GM23338 (cell line): Measurements from ENCODE around the gene MINDY4. TPM values are rescaled to one million over a fixed set of nuclear protein-coding genes. Genes with fewer than 3 reads are reported as not detected.

Experiments used
- ATAC-seq: fragments of 200-7000 bp; cut with Tn5 transposase; 3 replicates; pipeline ENCODE4 v1.9.1; 2020
- DNase-seq: peaks from one replicate; pipeline ENCODE4 v3.0.0-alpha.2; 2015; ENCODE audit warnings: low spot score
- H2AFZ ChIP-seq: fragments of 200-600 bp; sonication (generic); 2 replicates; pipeline ENCODE4 v1.8.0; 2016; ENCODE audit warnings: antibody characterized with exemption, mild to moderate bottlenecking, moderate library complexity
- H3F3A ChIP-seq: fragments of 200-600 bp; sonication (generic); replicated peaks from 2 replicates; pipeline ENCODE4 v1.8.0; 2017; ENCODE audit warnings: antibody characterized with exemption, mixed run types, low read depth
- H3K27ac ChIP-seq: fragments of 200-600 bp; sonication (generic); 2 replicates; pipeline ENCODE4 v1.6.1; 2016; ENCODE audit warnings: low read depth
- H3K27me3 ChIP-seq: fragments of 200-600 bp; sonication (generic); 2 replicates; pipeline ENCODE4 v1.8.0; 2016; ENCODE audit warnings: mild to moderate bottlenecking, mixed run types, moderate library complexity; ENCODE audit not compliant: insufficient read depth
- H3K36me3 ChIP-seq: fragments of 200-600 bp; sonication (generic); 2 replicates; pipeline ENCODE4 v1.8.0; 2016; ENCODE audit warnings: mild to moderate bottlenecking; ENCODE audit not compliant: insufficient read depth
- H3K4me1 ChIP-seq: fragments of 200-600 bp; sonication (generic); 2 replicates; pipeline ENCODE4 v1.8.0; 2016; ENCODE audit warnings: mild to moderate bottlenecking, moderate library complexity; ENCODE audit not compliant: insufficient read depth
- H3K4me2 ChIP-seq: fragments of 200-600 bp; sonication (generic); 2 replicates; pipeline ENCODE4 v1.7.1; 2017; ENCODE audit warnings: mixed run types
- H3K4me3 ChIP-seq: fragments of 200-600 bp; sonication (generic); 2 replicates; pipeline ENCODE4 v1.6.1; 2016; ENCODE audit warnings: mixed run types
- H3K79me2 ChIP-seq: fragments of 200-600 bp; sonication (generic); replicated peaks from 2 replicates; pipeline ENCODE4 v1.8.0; 2017; ENCODE audit warnings: mild to moderate bottlenecking; ENCODE audit not compliant: insufficient read depth
- H3K9me2 ChIP-seq: fragments of 200-600 bp; sonication (generic); 2 replicates; pipeline ENCODE4 v1.8.0; 2017; ENCODE audit not compliant: insufficient read depth
- H4K20me1 ChIP-seq: fragments of 200-600 bp; sonication (generic); replicated peaks from 2 replicates; pipeline ENCODE4 v1.8.0; 2017; ENCODE audit warnings: mild to moderate bottlenecking; ENCODE audit not compliant: insufficient read depth
- H3K27ac Mint-ChIP-seq: 2 replicates; pipeline ENCODE4 v1.8.0; 2020; ENCODE audit warnings: inconsistent platforms, mild to moderate bottlenecking, moderate library complexity, mixed read lengths
- H3K27me3 Mint-ChIP-seq: 3 replicates; pipeline ENCODE4 v1.8.0; 2022; ENCODE audit warnings: low read depth, mild to moderate bottlenecking, moderate library complexity, mixed read lengths, inconsistent platforms; ENCODE audit not compliant: insufficient read depth, poor library complexity
- H3K36me3 Mint-ChIP-seq: 3 replicates; pipeline ENCODE4 v1.8.0; 2021; ENCODE audit warnings: low read depth, mild to moderate bottlenecking, inconsistent platforms, moderate library complexity, mixed read lengths
- H3K4me1 Mint-ChIP-seq: 3 replicates; pipeline ENCODE4 v1.8.0; 2020; ENCODE audit warnings: mild to moderate bottlenecking, inconsistent platforms, mixed read lengths
- H3K4me3 Mint-ChIP-seq: 3 replicates; pipeline ENCODE4 v1.8.0; 2021; ENCODE audit warnings: moderate library complexity, mild to moderate bottlenecking, inconsistent platforms, mixed read lengths
- H3K9me3 Mint-ChIP-seq: 3 replicates; pipeline ENCODE4 v1.8.0; 2020; ENCODE audit warnings: moderate library complexity, mild to moderate bottlenecking, inconsistent platforms, mixed read lengths
- CREB1 ChIP-seq: fragments of 250-450 bp; sonication (Bioruptor Pico); IDR thresholded peaks from 2 replicates; pipeline ENCODE4 v1.5.0; 2020; ENCODE audit warnings: low read depth, mild to moderate bottlenecking, moderate library complexity
- EZH2 ChIP-seq: fragments of 200-600 bp; sonication (generic); IDR thresholded peaks from one replicate; pipeline ENCODE4 v1.8.0; 2017; ENCODE audit warnings: antibody characterized with exemption, mild to moderate bottlenecking, low read depth; ENCODE audit not compliant: unreplicated experiment
- EZH2phosphoT487 ChIP-seq: fragments of 200-600 bp; sonication (generic); IDR thresholded peaks from one replicate; pipeline ENCODE4 v1.8.1; 2018; ENCODE audit warnings: antibody characterized with exemption; ENCODE audit not compliant: unreplicated experiment
- JUNB ChIP-seq: IDR thresholded peaks from one replicate; pipeline ENCODE4 v1.6.1; 2016; ENCODE audit warnings: antibody characterized with exemption; ENCODE audit not compliant: unreplicated experiment
- NANOG ChIP-seq: IDR thresholded peaks from 2 replicates; pipeline ENCODE4 v1.6.1; 2016; ENCODE audit warnings: antibody characterized with exemption, borderline replicate concordance
- POLR2AphosphoS5 ChIP-seq: IDR thresholded peaks from 2 replicates; pipeline ENCODE4 v1.6.1; 2016; ENCODE audit warnings: antibody characterized with exemption, low read depth
- STAT1 ChIP-seq: IDR thresholded peaks from one replicate; pipeline ENCODE4 v1.6.1; 2016; ENCODE audit warnings: antibody characterized with exemption; ENCODE audit not compliant: unreplicated experiment
- ZNF114 ChIP-seq: fragments of 250-450 bp; sonication (Bioruptor Pico); IDR thresholded peaks from 2 replicates; pipeline ENCODE4 v1.5.0; 2020; ENCODE audit warnings: mild to moderate bottlenecking, moderate library complexity
- ZNF331 ChIP-seq: fragments of 250-450 bp; sonication (Bioruptor Pico); IDR thresholded peaks from 2 replicates; pipeline ENCODE4 v1.5.0; 2020; ENCODE audit warnings: low read depth, mild to moderate bottlenecking, moderate library complexity
- polyA plus RNA-seq: library from polyadenylated mRNA; unstranded; fragments of >200 nt; fragmentation: Nextera tagmentation; extraction: Ambion mirVana; gene quantifications from 2 replicates; pipeline ENCODE4 v1.2.1, GENCODE V29; 2016
- total RNA-seq: library from RNA; depleted of rRNA; stranded (reverse); fragments of >200 nt; shearing (Covaris generic); gene quantifications from 2 replicates; pipeline ENCODE4 v1.2.3, GENCODE V29; 2014
- TF ChIP-seq, protein P1 (sequence below): IDR thresholded peaks from one replicate; pipeline ENCODE4 v1.6.1; 2018; ENCODE audit warnings: antibody characterized with exemption; ENCODE audit not compliant: unreplicated experiment
- TF ChIP-seq, protein P2 (sequence below): IDR thresholded peaks from 2 replicates; pipeline ENCODE4 v1.6.1; 2016; ENCODE audit warnings: antibody characterized with exemption
- TF ChIP-seq, protein P3 (sequence below), 2 experiments: fragments of 200-600 bp in 1 of 2; sonication (generic) in 1 of 2; conservative IDR thresholded peaks; 2 replicates each; pipeline versions ENCODE4 v1.5.1 to v1.6.1; 2016 to 2017; ENCODE audit warnings: antibody characterized with exemption in 2 of 2, low read depth in 2 of 2, mild to moderate bottlenecking in 2 of 2, moderate library complexity in 1 of 2
- TF ChIP-seq, protein P4 (sequence below): fragments of 250-450 bp; sonication (Bioruptor Pico); IDR thresholded peaks from 2 replicates; pipeline ENCODE4 v1.5.0; 2020; ENCODE audit warnings: mild to moderate bottlenecking, moderate library complexity

Gene MINDY4
- total and polyA plus RNA-seq, 2 experiments from 2014 or later, result 1.7 to 4.4 TPM

DNA sequence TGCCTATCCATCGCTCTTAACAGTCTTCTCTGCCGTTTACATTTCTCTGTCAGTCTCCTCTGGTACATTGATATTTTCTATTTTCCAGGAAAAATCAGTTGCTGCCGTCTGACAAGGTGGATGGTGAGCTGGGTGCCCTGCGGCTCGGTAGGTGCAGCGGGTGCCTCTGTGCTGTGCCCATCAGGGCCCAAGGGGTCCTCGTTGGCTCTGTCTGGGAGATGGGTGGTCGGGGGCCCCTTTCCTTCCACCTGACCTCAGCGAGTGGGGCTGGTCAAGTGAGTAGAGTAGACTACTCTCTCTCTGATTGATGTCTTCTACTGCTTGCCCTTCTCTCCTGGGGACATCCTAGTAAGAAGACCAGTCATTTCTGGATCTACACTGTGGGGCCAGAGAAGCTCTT lies 57.4 kb downstream of the MINDY4 start:
- no peak overlapping the region for H2AFZ ChIP-seq
- Mint-ChIP-seq H3K9me3 (peaks cover 20% of the 10 kb centered on the region), H3K4me1 (peaks cover 7% of the 10 kb centered on the region), H3K27ac (no peak overlapping the region), H3K36me3 (peaks cover 19% of the 10 kb centered on the region), H3K27me3 (peaks cover 2% of the 10 kb centered on the region), H3K4me3 (no peak overlapping the region)
- H3K79me2 ChIP-seq, result no peaks in the 10 kb centered on the region
- H3K4me3 ChIP-seq, result no peak overlapping the region
- no peak overlapping the region for H3K4me2 ChIP-seq
- no peaks in the 10 kb centered on the region for H3K27me3 ChIP-seq
- no peak overlapping the region for H3K27ac ChIP-seq
- no peaks in the 10 kb centered on the region for H4K20me1 ChIP-seq
- no peaks in the 10 kb centered on the region for H3K4me1 ChIP-seq
- no peak for ATAC-seq
- no peaks in the 10 kb centered on the region for H3F3A ChIP-seq
- no peaks in the 10 kb centered on the region for H3K36me3 ChIP-seq
- no peak for DNase-seq
- H3K9me2 ChIP-seq, result no peaks in the 10 kb centered on the region
- TF ChIP-seq POLR2AphosphoS5 (no peak), ZNF331 (CRISPR knock-in tag) (no peak), JUNB (no peak), EZH2phosphoT487 (no peak), NANOG (no peak), CREB1 (CRISPR knock-in tag) (no peak), ZNF114 (CRISPR knock-in tag) (no peak), EZH2 (no peak), STAT1 (no peak)
- TF ChIP-seq, protein P1, sequence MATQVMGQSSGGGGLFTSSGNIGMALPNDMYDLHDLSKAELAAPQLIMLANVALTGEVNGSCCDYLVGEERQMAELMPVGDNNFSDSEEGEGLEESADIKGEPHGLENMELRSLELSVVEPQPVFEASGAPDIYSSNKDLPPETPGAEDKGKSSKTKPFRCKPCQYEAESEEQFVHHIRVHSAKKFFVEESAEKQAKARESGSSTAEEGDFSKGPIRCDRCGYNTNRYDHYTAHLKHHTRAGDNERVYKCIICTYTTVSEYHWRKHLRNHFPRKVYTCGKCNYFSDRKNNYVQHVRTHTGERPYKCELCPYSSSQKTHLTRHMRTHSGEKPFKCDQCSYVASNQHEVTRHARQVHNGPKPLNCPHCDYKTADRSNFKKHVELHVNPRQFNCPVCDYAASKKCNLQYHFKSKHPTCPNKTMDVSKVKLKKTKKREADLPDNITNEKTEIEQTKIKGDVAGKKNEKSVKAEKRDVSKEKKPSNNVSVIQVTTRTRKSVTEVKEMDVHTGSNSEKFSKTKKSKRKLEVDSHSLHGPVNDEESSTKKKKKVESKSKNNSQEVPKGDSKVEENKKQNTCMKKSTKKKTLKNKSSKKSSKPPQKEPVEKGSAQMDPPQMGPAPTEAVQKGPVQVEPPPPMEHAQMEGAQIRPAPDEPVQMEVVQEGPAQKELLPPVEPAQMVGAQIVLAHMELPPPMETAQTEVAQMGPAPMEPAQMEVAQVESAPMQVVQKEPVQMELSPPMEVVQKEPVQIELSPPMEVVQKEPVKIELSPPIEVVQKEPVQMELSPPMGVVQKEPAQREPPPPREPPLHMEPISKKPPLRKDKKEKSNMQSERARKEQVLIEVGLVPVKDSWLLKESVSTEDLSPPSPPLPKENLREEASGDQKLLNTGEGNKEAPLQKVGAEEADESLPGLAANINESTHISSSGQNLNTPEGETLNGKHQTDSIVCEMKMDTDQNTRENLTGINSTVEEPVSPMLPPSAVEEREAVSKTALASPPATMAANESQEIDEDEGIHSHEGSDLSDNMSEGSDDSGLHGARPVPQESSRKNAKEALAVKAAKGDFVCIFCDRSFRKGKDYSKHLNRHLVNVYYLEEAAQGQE, result no peak
- TF ChIP-seq, protein P2, sequence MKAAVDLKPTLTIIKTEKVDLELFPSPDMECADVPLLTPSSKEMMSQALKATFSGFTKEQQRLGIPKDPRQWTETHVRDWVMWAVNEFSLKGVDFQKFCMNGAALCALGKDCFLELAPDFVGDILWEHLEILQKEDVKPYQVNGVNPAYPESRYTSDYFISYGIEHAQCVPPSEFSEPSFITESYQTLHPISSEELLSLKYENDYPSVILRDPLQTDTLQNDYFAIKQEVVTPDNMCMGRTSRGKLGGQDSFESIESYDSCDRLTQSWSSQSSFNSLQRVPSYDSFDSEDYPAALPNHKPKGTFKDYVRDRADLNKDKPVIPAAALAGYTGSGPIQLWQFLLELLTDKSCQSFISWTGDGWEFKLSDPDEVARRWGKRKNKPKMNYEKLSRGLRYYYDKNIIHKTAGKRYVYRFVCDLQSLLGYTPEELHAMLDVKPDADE, result no peak
- TF ChIP-seq, protein P3, sequence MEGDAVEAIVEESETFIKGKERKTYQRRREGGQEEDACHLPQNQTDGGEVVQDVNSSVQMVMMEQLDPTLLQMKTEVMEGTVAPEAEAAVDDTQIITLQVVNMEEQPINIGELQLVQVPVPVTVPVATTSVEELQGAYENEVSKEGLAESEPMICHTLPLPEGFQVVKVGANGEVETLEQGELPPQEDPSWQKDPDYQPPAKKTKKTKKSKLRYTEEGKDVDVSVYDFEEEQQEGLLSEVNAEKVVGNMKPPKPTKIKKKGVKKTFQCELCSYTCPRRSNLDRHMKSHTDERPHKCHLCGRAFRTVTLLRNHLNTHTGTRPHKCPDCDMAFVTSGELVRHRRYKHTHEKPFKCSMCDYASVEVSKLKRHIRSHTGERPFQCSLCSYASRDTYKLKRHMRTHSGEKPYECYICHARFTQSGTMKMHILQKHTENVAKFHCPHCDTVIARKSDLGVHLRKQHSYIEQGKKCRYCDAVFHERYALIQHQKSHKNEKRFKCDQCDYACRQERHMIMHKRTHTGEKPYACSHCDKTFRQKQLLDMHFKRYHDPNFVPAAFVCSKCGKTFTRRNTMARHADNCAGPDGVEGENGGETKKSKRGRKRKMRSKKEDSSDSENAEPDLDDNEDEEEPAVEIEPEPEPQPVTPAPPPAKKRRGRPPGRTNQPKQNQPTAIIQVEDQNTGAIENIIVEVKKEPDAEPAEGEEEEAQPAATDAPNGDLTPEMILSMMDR (conservative IDR thresholded peaks at IDR 0.05; ENCODE audit: low read depth in 2 of 2), result no peak
- TF ChIP-seq, protein P4, sequence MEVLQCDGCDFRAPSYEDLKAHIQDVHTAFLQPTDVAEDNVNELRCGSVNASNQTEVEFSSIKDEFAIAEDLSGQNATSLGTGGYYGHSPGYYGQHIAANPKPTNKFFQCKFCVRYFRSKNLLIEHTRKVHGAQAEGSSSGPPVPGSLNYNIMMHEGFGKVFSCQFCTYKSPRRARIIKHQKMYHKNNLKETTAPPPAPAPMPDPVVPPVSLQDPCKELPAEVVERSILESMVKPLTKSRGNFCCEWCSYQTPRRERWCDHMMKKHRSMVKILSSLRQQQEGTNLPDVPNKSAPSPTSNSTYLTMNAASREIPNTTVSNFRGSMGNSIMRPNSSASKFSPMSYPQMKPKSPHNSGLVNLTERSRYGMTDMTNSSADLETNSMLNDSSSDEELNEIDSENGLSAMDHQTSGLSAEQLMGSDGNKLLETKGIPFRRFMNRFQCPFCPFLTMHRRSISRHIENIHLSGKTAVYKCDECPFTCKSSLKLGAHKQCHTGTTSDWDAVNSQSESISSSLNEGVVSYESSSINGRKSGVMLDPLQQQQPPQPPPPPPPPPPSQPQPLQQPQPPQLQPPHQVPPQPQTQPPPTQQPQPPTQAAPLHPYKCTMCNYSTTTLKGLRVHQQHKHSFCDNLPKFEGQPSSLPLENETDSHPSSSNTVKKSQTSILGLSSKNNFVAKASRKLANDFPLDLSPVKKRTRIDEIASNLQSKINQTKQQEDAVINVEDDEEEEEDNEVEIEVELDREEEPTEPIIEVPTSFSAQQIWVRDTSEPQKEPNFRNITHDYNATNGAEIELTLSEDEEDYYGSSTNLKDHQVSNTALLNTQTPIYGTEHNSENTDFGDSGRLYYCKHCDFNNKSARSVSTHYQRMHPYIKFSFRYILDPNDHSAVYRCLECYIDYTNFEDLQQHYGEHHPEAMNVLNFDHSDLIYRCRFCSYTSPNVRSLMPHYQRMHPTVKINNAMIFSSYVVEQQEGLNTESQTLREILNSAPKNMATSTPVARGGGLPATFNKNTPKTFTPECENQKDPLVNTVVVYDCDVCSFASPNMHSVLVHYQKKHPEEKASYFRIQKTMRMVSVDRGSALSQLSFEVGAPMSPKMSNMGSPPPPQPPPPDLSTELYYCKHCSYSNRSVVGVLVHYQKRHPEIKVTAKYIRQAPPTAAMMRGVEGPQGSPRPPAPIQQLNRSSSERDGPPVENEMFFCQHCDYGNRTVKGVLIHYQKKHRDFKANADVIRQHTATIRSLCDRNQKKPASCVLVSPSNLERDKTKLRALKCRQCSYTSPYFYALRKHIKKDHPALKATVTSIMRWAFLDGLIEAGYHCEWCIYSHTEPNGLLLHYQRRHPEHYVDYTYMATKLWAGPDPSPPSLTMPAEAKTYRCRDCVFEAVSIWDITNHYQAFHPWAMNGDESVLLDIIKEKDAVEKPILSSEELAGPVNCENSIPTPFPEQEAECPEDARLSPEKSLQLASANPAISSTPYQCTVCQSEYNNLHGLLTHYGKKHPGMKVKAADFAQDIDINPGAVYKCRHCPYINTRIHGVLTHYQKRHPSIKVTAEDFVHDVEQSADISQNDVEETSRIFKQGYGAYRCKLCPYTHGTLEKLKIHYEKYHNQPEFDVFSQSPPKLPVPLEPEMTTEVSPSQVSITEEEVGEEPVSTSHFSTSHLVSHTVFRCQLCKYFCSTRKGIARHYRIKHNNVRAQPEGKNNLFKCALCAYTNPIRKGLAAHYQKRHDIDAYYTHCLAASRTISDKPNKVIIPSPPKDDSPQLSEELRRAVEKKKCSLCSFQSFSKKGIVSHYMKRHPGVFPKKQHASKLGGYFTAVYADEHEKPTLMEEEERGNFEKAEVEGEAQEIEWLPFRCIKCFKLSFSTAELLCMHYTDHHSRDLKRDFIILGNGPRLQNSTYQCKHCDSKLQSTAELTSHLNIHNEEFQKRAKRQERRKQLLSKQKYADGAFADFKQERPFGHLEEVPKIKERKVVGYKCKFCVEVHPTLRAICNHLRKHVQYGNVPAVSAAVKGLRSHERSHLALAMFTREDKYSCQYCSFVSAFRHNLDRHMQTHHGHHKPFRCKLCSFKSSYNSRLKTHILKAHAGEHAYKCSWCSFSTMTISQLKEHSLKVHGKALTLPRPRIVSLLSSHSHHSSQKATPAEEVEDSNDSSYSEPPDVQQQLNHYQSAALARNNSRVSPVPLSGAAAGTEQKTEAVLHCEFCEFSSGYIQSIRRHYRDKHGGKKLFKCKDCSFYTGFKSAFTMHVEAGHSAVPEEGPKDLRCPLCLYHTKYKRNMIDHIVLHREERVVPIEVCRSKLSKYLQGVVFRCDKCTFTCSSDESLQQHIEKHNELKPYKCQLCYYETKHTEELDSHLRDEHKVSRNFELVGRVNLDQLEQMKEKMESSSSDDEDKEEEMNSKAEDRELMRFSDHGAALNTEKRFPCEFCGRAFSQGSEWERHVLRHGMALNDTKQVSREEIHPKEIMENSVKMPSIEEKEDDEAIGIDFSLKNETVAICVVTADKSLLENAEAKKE, result no peak
